Astrocyte of the cerebellum (primary cell): ENCODE data around the gene SUMF2.

Source experiments
- DNase-seq: peaks from one replicate; pipeline ENCODE4 v3.0.0-alpha.2; 2011; ENCODE audit warnings: low read depth
- H3K4me3 ChIP-seq: 2 replicates; pipeline ENCODE4 v1.5.1; 2011; ENCODE audit warnings: mild to moderate bottlenecking, low read depth, low read length, moderate library complexity
- CTCF ChIP-seq: IDR thresholded peaks from 2 replicates; pipeline ENCODE4 v1.5.1; 2012; ENCODE audit warnings: low read length, low read depth, moderate library complexity, mild to moderate bottlenecking; ENCODE audit errors: missing control alignments
- in situ Hi-C: cut with HindIII; loops from 2 replicates; pipeline ENCODE4 v1.10.0; 2017; ENCODE audit warnings: low sequenced_read_pairs

SUMF2 gene

GRCh38 chr7:56115852-56116538, 51.9 kb downstream of the SUMF2 start, which contains the start of gene NUPR2:
TSS of gene NUPR2 (minus strand) at chr7:56116417. CDS start at chr7:56116314, 103 bp downstream.
- DNase-seq = no peak
- no peak for TF ChIP-seq CTCF
- in situ Hi-C loops = no loop called here
- no peak within 1 kb of the TSS for H3K4me3 ChIP-seq

- TF ChIP-seq CTCF = no peak
- H3K4me3 ChIP-seq = no peak overlapping the region
- no peak for DNase-seq
- in situ Hi-C loops = no loop called here
These were observed 57.4 kb downstream of the SUMF2 start for GRCh38 chr7:56121440-56121839.

- no peak for DNase-seq
- in situ Hi-C loops = no loop called here
- no peak for TF ChIP-seq CTCF
- no peak overlapping the region for H3K4me3 ChIP-seq
These were observed 60.9 kb downstream of the SUMF2 start for GRCh38 chr7:56124981-56125380.

GRCh38 chr7:56125831-56126230, 61.7 kb downstream of the SUMF2 start:
- no peak overlapping the region for H3K4me3 ChIP-seq
- in situ Hi-C loops = no loop called here
- DNase-seq = no peak
- TF ChIP-seq CTCF = no peak

GRCh38 chr7:56127241-56127975, 63.3 kb downstream of the SUMF2 start:
- no peak for TF ChIP-seq CTCF
- no peak overlapping the region for H3K4me3 ChIP-seq
- in situ Hi-C loops = no loop called here
- no peak for DNase-seq
